ENCODE results near the gene SLC37A4. TPM values are rescaled to one million over a fixed set of nuclear protein-coding genes. Genes with fewer than 3 reads are reported as not detected.

The SLC37A4 gene
- total and polyA plus RNA-seq, 2 of the 8 experiments (the other 6 are each of a cell fraction or from before 2014, with no cell fraction given): 35.1 to 91.9 TPM

GRCh38 chr11:119018074-119018938, 12.4 kb downstream of the SLC37A4 start, which contains the start of the genes RPS25 and TRAPPC4 (continued):
- peak; percentile 95 for TF ChIP-seq TBP (IDR thresholded peaks at IDR 0.05; ENCODE audit: low read depth, low read length)
- TF ChIP-seq TEAD4 (IDR thresholded peaks at IDR 0.05; ENCODE audit: low read depth, low read length): no peak
- TF ChIP-seq KDM5A (IDR thresholded peaks at IDR 0.05; ENCODE audit: low read length): peak; percentile 54
- no peak for TF ChIP-seq USF2 (IDR thresholded peaks at IDR 0.05; ENCODE audit: low read length)
- TF ChIP-seq KDM1A (IDR thresholded peaks at IDR 0.05; ENCODE audit: borderline replicate concordance, low read length): no peak
- 0 out of 2 replicates have a peak, but pooled peaks have one; percentile 36 for TF ChIP-seq CHD1 (IDR thresholded peaks at IDR 0.05; ENCODE audit: low read depth, low read length)
- TF ChIP-seq CHD7 (IDR thresholded peaks at IDR 0.05; ENCODE audit: insufficient replicate concordance, low read length): no peak
- no peak for TF ChIP-seq EZH2 (IDR thresholded peaks at IDR 0.05; ENCODE audit: low read depth, low read length, severe bottlenecking)
- peak; percentile 94 for TF ChIP-seq SP4 (IDR thresholded peaks at IDR 0.05; ENCODE audit: low read length)
